ENCODE measurements around the gene VPS39. TPM values are rescaled to one million over a fixed set of nuclear protein-coding genes. Genes with fewer than 3 reads are reported as not detected.

VPS39 gene
- total and polyA plus RNA-seq, 12 donors: 24.9 to 55.0 (median 48.9) TPM

DNA sequence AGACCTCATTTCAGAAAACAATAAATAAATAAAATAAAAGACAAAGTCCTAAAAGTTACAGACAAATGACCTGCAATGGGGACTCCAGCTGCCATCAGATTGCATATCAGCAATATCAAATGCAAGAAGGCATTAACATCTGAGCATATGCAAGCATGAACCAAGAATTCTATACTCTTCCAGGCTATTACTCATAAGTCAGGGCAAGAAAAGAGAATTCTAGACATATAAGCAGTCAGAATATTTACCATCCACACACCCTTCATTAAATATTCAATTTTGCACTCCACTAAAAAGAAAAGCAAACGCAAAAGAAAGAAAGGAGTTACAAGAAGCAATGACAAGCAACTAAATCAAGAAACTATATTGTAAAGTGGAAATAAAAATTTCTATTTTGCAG lies 72.8 kb downstream of the VPS39 start:
- no peak for TF ChIP-seq CTCF (IDR thresholded peaks at IDR 0.05)
- Histone ChIP-seq H3K27me3 (peaks cover 0 to 3% (median 2%) of the 10 kb centered on the region in 7 donors), H3K4me1 (peaks cover 0 to 4% (median 0%) of the 10 kb centered on the region in 9 donors), H3K4me3 (no peak overlapping the region), H3K36me3 (no peaks in the 10 kb centered on the region), H3K27ac (no peak overlapping the region), H3K9me3 (no peaks in the 10 kb centered on the region)
- no peak for ATAC-seq
- intact Hi-C loops (cut with DNase I): loop anchor here in 9 of 10 donors (2.0 to 10.0 kb wide), 7 partner anchors 53 to 148 kb away; no protein-coding TSS in a partner anchor
- DNase-seq: no peak
- 58 to 84% methylated on average over 1 of the region's 1 CpG for WGBS, 2 donors

DNA sequence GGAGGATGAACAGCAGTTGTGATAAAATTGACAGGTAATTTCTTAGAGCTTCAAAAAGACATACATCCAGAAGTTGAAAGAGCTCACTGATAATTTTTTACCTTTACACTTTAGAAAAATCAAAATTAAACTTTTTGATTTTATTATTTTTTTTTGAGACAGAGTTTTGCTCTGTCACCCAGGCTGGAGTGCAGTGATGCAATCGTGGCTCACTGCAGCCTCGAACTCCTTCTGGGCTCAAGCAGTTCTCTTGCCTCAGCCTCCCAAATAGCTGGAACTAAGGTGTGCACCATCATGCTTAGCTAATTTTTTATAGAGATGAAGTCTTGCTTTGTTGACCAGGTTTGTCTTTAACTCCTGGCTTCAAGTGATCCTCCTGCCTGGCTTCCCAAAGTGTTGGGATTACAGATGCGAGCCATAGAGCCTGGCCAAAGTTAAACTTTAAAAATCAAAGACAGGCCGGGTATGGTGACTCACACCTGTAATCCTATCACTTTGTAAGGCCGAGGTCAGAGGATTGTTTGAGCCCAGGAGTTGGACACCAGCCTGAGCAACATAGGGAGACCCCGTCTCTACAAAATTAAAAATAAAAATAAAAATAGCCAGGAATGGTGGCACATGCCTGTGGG lies 73.4 kb downstream of the VPS39 start:
- Histone ChIP-seq H3K4me1 (peaks cover 0 to 4% (median 0%) of the 10 kb centered on the region in 9 donors), H3K27ac (no peak overlapping the region), H3K27me3 (peaks cover 0 to 5% (median 3%) of the 10 kb centered on the region in 7 donors), H3K9me3 (no peaks in the 10 kb centered on the region), H3K36me3 (no peaks in the 10 kb centered on the region), H3K4me3 (no peak overlapping the region)
- intact Hi-C loops (cut with DNase I): loop anchor here in 9 of 10 donors (2.0 to 10.0 kb wide), 7 partner anchors 52 to 147 kb away; no protein-coding TSS in a partner anchor
- ATAC-seq (no peak), DNase-seq (no peak)
- 87 to 88% methylated on average over 6 of the region's 6 CpGs for WGBS, 2 donors
- TF ChIP-seq CTCF (IDR thresholded peaks at IDR 0.05): no peak

GRCh38 chr15:42133886-42134502 lies 74.1 kb downstream of the VPS39 start:
- Histone ChIP-seq H3K9me3 (no peaks in the 10 kb centered on the region), H3K27me3 (peaks cover 0 to 8% (median 5%) of the 10 kb centered on the region in 7 donors), H3K4me1 (peaks cover 0 to 4% (median 0%) of the 10 kb centered on the region in 9 donors), H3K4me3 (no peak overlapping the region), H3K27ac (no peak overlapping the region), H3K36me3 (no peaks in the 10 kb centered on the region)
- intact Hi-C loops (cut with DNase I): loop anchor here in 4 of 10 donors (2.0 to 10.0 kb wide), 5 partner anchors 67 to 142 kb away; no protein-coding TSS in a partner anchor
- 73 to 77% methylated on average over 11 of the region's 11 CpGs for WGBS, 2 donors
- TF ChIP-seq CTCF (IDR thresholded peaks at IDR 0.05): peak in 8 of 9 donors; percentile 8 to 58 (median 46)
- peak in 1 of 2 donors; percentile 46 for DNase-seq
- ATAC-seq: peak in 4 of 8 donors; percentile 29 to 53 (median 43)

DNA sequence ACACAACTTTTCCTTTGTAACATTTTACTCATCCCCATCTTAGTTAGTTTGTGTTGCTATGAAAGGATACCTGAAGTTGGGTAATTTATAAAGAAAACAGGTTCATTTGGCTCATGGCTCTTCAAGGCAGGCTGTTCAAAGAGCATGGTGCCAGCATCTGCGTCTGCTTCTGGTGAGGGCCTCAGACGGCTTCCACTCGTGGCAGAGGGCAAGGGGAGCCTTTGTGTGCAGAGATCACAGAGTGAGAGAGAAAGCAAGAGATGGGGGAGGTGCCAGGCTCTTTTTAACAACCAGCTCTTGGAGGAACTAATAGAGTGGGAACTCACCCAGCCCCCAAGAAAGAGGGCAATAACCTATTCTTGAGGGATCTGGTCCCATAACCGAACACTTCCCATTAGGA lies 74.7 kb downstream of the VPS39 start:
- no peaks in the 10 kb centered on the region for H3K36me3 ChIP-seq
- DNase-seq: no peak
- 91 to 93% methylated on average over 4 of the region's 4 CpGs for WGBS, 2 donors
- H3K27me3 ChIP-seq: peaks cover 0 to 13% (median 5%) of the 10 kb centered on the region in 7 donors
- peaks cover 0 to 4% (median 0%) of the 10 kb centered on the region in 9 donors for H3K4me1 ChIP-seq
- intact Hi-C loops (cut with DNase I): loop anchor here in 4 of 10 donors (5.0 to 10.0 kb wide), 4 partner anchors 66 to 141 kb away; no protein-coding TSS in a partner anchor
- H3K27ac ChIP-seq: no peak overlapping the region
- H3K4me3 ChIP-seq: no peak overlapping the region
- no peaks in the 10 kb centered on the region for H3K9me3 ChIP-seq
- no peak for ATAC-seq
- TF ChIP-seq CTCF (IDR thresholded peaks at IDR 0.05): no peak

Data from heart right ventricle (tissue), 16 donors.